GM18520 (cell line): ENCODE measurements around the gene RNU1-2.
"Not testable (repeated sequence)": the region's sequence is repeated elsewhere in the genome, so short reads cannot be mapped to it uniquely, and the experiment has no call there.

Source experiments
- ATAC-seq: cut with Tn5 transposase; IDR thresholded peaks from one replicate; pipeline ENCODE4 v1.9.1; 2021; ENCODE audit not compliant: unreplicated experiment

The RNU1-2 gene

DNA sequence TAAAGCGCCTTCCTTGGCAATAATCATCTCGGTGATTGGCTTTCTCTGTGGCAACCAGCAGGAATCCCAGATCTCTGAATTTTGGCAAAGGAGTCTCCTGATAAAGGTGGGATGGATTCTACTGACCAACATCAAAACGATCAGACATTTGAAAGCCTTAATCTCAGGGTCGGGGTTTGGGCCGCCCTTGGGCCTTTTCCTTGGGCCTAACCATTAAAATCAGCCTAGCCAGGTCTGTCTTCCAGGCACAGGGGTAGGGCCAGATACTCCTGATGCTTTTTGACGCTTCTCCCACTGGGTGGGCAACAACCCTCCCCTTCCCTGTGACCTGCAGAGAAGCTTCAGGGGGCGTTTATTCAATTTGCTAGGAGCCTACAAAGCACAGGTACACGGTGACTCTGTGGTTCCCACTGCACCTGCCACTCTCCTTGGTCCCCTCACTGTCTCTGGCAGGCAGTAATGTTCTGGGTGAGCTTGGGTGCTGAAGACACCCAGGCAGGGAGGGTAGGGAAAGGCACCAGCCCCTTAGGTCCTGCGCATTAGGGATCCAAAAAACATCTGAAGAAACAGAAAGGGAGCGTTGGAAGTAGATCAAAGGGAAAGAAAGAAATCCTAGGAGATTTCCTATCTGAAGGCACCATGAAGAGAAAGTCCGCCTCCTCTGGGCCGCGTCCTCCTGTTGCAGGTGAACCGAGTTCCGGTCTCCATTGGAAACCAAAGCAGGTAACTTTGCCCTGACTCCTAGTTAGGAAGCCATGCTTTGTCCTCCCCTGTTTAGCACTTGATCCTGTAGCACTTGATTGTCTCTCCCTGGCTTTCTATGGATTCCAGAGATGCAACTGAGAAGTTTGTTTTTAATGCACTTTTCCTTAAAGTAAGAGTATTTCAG is 12.3 kb downstream of the RNU1-2 start:
- ATAC-seq: no peak

DNA sequence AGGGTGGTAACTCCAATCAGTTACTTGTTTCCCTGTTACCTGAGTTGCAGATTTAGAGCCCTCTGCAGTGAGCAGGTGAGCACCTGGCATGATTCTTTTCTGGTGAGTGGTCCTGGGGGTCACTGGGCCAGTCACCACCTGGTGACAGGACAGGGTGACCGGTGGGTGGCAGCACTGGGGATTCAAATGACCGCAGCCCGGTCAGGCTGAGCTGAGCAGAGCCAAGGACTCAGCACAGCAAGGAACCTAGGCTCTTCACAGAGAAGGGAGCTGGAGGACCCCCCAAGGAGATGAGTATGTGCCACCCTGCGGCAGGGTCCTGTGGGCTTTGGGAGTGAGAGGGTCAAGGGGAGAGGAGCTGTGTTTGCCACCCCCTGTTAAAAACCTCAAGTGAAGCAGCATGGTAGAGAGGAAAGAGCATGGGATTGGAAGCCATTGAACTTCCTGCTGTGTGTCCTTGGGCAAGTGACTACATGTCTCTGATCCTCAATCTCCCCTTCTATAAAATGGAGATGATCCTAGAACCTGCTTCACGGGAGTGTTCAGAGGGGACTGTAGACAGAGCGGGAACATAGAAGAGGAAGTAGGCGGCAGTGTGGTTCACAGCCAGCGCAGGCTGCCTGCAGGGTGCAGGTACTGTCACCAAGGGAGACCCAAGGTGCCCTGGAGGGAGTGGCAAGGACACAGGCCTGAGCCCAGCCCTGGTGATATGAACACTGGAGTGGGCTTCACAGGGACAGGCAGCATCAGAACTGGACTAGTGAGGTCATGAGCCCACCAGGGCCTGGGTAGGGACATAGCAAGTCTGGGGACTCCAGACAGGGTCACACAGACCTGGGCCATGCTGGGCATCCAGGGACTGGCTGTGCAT is 16.3 kb downstream of the RNU1-2 start:
- not testable (repeated sequence) for ATAC-seq

DNA sequence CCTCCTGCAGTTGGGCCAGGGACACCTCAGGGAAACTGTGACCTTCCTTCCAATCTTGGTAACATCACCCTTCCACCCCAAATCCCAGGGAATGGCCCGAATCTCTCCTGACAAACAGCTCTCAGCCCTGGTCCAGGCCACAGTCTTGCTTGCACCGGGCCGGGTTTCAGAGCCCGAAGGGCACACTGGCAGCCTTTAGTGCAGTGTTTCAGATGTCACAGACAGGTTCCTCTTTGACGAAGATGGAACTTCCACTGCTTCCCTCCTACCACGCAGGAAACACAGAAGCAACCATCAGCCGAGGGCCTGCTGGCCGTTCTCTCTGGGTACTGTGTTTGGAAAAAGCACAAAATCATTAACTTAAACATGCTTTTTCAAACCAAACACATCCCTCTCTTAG is 17.0 kb downstream of the RNU1-2 start:
- not testable (repeated sequence) for ATAC-seq

DNA sequence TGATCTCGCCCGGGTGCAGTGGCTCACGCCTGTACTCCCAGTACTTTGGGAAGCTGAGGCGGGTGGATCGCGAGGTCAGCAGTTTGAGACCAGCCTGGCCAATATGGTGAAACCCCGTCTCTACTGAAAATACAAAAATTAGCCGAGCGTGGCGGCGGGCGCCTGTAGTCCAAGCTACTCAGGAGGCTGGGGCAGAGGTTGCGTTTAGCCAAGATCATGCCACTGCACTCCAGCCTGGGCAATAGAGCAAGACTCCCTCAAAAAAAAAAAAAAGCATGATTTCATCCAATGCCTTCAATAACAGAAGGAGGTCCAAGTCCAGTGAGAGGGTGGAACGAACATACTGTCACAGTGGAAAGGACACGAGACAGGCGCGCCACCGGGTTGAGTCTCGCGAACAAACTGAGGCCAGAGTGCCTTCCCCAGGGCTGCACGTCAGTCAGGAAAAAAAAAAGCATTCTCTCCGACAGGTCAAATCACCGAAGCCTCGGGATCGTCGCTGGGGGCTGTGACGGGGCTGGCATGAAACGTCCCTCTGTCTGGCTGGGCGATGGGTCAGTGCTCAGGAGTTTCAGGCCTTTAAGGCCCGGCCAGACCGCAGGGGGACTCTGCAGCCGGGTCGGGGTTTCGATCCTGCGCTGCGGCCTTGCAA is 17.5 kb downstream of the RNU1-2 start:
- no peak for ATAC-seq

DNA sequence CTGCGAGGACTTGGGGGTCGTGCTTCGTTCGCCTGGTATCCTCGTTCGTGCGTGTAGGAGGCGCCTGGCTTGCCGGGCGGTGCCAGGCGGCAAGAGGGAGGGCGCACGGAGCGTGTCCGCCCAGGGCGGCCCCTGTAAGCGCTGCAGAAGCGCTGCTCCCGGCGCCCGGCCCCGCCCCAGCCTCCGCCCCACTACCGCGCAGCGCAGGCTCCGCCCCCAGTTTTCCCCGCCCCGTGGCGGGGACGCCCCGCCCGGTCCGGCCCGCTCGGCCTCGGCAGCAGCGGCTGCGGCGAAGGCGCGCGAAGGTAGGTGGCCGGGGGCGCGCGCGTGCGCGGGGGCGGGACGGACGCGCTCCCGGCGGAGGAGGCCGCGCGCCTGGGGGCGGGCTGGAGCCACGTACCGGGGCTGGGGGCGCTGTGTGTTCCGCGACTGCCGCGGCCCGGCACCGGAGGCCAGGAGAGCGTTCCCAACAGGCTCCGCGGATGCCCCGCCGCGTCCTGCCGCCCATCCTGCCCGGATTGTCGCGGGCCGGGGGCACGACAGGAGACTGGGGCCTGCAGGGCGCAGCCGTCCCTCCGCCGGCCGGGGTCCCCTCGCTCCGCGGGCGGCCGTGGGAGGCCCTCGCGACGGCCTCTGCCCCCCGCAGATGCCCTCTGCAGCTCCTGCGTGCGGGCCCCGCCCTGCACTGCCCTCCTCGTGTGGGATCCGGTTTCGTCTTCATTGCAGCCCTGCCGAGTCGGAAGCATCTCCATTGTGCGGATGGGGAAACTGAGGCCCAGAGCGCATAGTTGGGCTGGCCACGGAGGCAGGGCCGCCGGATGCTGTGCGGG is 18.3 kb downstream of the RNU1-2 start:
- peak; percentile 44 for ATAC-seq

DNA sequence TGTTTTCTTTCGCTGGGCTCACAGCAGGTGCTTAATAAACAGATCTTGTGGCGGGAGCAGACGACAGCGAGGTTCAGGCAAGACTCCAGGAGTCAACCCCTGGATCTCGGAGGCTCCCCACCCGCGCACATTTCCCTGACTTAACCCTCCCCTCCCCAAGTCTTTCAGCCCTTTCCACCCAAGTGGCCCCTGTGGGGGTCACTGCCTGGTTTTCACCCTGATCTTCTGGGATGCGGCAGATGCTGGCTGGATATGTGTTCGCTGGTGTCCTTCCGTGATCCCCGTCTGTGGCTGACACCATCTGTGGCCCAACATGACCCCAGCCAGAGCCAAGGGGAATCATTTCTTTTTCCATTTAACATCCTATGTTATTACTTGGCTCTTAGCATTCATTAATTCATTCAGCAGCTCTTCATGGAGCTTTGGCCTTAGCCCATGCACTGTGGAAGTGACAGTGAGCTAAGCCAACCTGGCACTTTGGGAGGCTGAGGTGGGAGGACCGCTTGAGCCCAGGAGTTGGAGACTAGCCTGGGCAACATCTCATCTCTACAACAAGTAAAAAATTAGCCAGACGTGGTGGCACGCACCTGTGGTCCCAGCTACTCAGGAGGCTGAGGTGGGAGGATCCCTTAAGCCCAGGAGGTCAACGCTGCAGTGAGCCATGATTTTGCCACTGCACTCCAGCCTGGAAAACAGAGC is 19.3 kb downstream of the RNU1-2 start:
- ATAC-seq: not testable (repeated sequence)

DNA sequence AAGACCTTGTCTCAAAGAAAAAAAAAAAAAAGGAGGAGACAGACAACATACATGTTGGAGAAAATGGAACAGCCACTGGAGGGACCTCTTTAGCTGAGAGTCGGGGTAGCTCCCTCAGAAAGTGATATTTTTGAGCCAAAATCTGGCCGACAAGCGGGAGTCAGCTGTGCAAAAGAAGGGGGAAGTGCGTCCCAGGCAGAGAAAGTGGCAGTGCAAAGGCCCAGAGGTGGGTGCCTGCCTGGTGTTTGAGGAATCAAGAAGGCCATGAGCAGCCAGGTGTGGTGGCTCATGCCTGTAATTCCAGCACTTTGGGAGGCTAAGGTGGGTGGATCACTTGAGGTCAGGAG is 19.8 kb downstream of the RNU1-2 start:
- ATAC-seq: no peak

DNA sequence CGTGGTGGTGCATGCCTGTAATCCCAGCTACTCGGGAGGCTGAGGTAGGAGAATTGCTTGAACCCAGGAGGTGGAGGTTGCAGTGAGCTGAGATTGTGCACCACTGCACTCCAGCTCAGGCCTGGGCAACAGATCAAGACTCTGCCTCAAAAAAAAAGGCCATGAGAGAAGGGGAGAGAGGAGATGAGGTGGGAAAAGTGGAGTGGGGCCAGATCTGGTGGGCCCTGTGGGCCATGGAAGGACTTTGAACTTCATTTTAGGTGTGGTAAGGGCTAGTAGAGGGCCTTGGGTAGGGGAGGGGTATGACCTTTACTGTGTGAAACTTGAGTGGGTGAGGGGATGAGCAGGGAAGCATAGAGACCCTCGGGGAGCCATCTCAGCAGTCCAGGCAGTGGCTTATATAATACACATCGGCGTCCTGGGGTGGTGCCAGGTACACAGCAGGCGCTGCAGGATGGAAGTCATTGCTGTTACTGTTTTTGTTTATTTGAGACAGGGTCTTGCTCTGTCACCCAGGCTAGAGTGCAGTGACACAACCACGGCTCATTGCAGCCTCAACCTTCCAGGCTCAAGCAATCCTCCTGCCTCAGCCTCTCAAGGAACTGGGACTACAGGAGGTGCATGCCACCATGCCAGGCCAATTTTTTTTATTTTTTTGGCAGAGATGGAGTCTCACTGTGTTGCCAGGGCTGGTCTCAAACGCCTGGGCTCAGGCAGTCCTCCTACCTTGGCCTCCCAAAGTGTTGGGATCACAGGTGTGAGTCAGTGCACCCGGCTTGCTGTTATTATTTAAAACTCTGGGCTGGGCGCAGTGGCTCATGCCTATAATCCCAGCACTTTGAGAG is 20.5 kb downstream of the RNU1-2 start:
- not testable (repeated sequence) for ATAC-seq

DNA sequence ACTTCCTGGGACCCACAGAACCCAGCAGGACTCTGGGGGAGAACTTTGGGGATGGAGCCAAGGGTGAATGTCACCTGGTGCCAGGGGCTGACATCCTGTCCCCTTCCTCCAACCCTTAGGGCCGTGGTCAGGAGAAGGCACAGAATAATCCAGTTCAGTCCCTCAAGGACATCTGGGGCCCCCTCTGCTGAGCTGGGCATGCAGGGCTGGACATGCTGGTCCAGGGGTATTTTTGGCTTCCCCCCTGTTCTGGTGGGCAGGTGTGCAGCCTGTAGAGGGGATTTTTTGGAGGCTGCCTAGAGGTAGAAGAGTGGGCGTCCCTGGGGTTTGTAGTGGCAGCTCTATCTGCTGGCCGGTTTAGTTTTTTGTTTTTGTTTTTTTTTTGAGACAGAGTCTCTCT is 22.6 kb downstream of the RNU1-2 start:
- ATAC-seq: no peak

DNA sequence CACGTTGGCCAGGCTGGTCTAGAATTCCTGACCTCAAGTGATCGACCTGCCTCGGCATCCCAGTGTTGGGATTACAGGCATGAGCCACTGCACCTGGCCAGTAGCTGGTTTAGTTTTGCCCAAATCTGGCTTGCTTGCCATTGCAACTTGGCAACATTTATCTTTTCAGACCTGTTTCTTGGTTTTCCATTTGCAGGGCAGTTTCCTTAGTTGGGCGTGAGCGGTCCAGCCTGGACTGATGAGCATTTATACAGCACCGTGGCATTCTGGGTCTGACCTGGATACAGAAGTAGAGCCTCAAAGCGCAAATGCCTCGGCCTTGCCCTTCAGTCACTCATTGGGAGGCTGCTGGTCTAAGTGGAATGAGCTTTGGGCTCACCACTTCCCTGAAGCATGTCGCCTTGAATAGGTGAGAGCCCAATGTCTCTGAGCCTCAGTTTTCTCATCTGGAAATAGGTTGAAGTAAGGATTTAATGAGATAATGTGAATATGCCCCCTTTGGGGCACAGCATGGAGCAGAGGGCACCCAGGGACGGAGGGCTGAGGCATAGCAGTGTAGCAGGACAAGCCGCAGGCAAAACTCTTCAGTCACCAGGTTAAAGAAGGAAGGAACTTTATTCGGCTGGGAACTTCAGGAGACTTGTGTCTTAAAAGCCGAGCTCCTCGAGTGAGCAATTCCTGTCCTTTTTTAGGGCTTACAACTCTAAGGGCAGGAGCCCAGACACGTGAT is 23.3 kb downstream of the RNU1-2 start:
- ATAC-seq: not testable (repeated sequence)

DNA sequence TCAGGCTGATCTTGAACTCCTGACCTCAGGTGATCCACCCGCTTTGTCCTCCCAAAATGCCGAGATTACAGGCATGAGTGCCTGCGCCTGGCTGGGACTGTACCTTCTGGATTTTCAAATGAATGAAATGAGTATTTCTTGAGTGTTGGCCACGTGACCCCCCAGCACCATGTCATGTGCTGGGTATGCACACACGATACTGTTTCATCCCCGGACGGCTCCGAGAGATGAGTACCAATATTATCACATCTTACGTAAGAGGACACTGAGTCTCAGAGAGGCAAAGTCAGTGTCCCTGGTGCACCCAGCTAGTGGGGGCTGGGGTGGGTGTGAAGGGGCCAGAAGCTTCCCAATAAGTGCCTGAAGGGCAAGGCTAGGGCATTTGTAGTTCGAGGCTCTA is 25.2 kb downstream of the RNU1-2 start:
- no peak for ATAC-seq

DNA sequence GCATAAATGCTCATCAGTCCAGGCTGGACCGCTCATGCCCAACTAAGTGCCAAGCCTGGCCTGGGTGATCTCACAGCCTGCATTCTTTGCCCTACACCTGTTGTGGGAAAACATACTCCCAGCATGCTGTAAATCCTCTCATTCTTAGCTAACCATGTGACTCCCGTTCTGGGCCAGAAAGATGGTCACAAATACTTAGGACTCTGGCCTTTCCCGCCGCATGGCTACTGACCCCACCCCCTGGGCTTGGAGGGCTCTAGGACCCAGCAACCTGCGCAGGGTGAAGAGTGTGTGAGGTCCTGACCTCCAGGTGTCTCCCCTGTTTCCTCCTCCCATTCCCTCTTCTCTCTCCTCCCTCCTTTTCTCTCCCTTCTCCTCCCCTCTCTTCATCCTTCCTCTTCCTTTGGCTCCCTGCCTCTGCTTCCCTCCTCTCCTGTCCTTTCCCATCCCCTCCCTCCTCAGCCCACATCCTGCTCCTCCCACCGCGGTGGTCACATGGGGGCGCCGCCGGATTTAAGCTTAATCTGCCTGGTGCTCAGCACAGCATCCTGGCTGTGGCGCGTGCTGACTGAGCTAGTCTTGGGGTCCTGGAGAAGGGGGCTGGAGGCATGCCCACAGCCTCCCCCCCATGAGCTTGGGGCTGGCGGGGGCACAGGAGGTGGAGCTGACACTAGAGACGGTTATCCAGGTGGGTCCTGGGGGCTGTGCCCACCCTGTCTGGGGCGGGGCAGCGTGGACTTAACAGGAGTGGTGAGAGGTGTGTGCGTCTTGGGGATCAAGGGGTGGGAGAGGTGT is 25.8 kb downstream of the RNU1-2 start, which contains the start of gene CROCC:
CROCC (plus strand) TSS at position 541 of the 795 bp plus-strand sequence; CDS start at position 629, 88 bp downstream.
- ATAC-seq: no peak

DNA sequence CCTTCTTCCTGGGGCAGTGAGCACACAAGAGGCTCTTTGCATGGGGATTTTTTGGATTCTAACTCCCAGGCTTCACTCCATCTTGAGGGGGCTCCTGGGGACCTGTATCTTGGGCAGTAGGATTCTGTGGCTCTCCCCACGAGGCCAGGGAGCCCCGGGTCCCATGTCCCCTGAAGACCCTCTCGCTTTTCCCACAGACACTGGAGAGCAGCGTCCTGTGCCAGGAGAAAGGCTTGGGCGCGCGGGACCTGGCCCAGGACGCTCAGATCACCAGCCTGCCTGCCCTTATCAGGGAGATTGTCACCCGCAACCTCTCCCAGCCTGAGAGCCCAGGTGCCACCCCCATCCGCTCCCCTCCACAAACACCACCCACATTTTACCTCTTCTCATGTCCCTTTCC is 26.7 kb downstream of the RNU1-2 start:
- no peak for ATAC-seq

DNA sequence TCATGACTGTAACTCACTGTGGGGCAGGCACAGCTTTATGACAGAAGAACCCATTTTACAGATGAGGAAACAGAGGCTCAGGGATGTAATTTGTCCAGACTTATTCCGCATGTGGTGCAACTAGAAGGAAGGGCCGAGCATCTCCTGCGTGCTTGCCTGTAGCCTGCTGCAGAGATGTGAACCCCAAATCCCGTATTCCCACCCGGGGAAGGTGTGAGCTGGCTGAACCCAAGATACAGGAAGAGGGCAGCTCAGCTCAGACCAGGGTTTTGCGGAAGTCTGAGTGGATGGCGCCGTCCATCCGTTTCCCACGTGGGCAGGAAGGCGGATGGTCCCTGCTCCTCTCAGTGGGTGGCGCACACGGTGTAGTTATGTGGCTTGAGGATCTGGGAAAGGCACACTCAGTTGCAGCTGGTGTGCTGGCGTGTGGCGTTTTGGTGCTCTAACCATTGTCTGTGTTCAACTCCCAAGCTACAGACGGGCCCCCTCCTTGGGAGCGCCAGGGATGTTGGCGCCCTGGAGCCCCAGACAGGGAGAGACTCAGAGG is 27.2 kb downstream of the RNU1-2 start:
- ATAC-seq: no peak

DNA sequence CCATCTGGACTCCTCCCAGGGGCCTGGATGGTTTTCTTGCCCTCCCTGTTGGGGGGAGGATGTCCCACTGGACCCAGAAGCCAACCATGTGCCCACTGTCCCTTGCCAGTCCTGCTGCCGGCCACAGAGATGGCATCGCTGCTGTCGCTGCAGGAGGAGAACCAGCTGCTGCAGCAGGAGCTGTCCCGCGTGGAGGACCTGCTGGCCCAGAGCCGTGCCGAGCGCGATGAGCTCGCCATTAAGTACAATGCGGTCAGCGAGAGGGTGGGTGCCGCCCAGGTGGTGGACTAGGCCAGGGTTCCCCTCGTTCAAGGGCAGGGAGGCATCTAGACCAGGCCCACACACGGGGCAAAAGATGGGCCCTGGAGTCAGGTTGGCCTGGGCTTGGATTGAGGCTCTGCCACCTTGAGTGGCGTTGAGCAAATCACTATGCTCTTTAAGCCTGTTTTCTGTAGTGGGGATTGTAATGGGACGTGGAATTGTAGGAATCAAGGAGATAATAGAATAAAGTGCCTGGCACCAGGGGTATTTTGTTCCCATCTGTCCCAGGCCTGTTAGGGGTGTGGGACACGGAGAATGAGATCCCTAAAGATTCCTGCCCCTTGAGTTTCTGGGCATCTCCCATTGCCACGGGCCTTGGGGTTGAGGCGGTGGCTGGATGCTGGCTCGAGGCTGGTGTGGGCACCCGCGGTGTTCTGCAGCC is 28.6 kb downstream of the RNU1-2 start:
- ATAC-seq: no peak

DNA sequence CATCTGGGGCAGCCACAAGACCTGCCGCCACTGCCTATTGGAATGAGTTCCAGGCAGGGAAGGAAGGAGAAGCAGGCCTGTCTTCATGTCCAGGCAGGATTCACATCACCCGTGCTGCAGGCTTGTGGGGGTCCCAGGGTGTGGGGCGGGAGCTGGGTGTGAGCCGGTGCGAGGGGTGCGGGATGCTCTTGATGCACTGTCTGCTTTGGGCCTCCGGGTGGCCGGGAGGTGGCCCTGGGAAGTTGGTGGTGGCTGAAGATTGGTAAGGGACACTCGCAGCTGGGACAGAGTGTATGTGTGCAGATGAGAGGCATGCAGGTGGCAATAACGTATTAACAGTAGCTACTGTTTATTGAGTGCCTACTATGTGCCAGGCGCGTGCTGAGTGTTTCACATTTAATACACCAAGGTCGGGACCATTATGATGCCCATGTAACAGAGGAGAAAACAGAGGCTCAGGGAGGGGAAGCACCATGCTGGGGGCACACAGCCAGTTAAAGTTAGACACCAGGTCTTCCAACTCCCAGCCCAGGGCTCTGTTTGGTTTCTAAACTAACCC is 29.2 kb downstream of the RNU1-2 start:
- ATAC-seq: no peak
